GM19328 (cell line): ENCODE measurements around the gene RALB.

ENCODE experiments used
- ATAC-seq: cut with Tn5 transposase; IDR thresholded peaks from one replicate; pipeline ENCODE4 v1.9.1; 2021; ENCODE audit warnings: mild to moderate bottlenecking, moderate library complexity; ENCODE audit not compliant: unreplicated experiment

The RALB gene

GRCh38 chr2:120330946-120331822, 78.5 kb downstream of the RALB start:
- no peak for ATAC-seq

- no peak for ATAC-seq
These were observed 79.3 kb downstream of the RALB start for GRCh38 chr2:120331903-120332302.

- ATAC-seq = no peak
These were observed 79.7 kb downstream of the RALB start for GRCh38 chr2:120332384-120332783.

- no peak for ATAC-seq
These were observed 81.4 kb downstream of the RALB start for GRCh38 chr2:120334068-120334467.

GRCh38 chr2:120336749-120337148, 84.1 kb downstream of the RALB start:
- ATAC-seq = no peak

GRCh38 chr2:120338015-120338414, 85.4 kb downstream of the RALB start:
- no peak for ATAC-seq

- no peak for ATAC-seq
These were observed 89.3 kb downstream of the RALB start for GRCh38 chr2:120341977-120342376.

GRCh38 chr2:120342446-120342845, 89.8 kb downstream of the RALB start:
- no peak for ATAC-seq

- ATAC-seq = no peak
These were observed 90.4 kb downstream of the RALB start for GRCh38 chr2:120343100-120343432.

GRCh38 chr2:120343433-120344105, 90.9 kb downstream of the RALB start:
- no peak for ATAC-seq
